Vagina (tissue), 2 donors: ENCODE results near the gene ALK. TPM values are rescaled to one million over a fixed set of nuclear protein-coding genes. Genes with fewer than 3 reads are reported as not detected.

Source experiments
- DNase-seq, 2 donors: peaks; one replicate each; pipeline ENCODE4 v3.0.0-alpha.2; 2017; ENCODE audit errors: extremely low spot score in 2 of 2
- H3K27ac ChIP-seq: fragments of 200-600 bp; sonication (generic); one replicate; pipeline ENCODE4 v1.5.1; 2019
- H3K27me3 ChIP-seq: fragments of 200-600 bp; sonication (generic); one replicate; pipeline ENCODE4 v1.5.1; 2019
- H3K36me3 ChIP-seq, 2 donors: fragments of 200-600 bp; sonication (generic); one replicate each; pipeline ENCODE4 v1.5.1; 2017 to 2019
- H3K4me1 ChIP-seq: fragments of 200-600 bp; sonication (generic); one replicate; pipeline ENCODE4 v1.5.1; 2019
- H3K4me3 ChIP-seq, 2 donors: fragments of 200-600 bp; sonication (generic); 1 replicate in 1 of 2; 2 replicates in 1 of 2; pipeline ENCODE4 v1.5.1; 2016 to 2019
- H3K9me3 ChIP-seq: fragments of 200-600 bp; sonication (generic); one replicate; pipeline ENCODE4 v1.5.1; 2019
- POLR2A ChIP-seq, 2 donors: fragments of 450-650 bp; IDR thresholded peaks; one replicate each; pipeline ENCODE4 v1.6.1; 2017; ENCODE audit warnings: antibody characterized with exemption in 2 of 2, mild to moderate bottlenecking in 2 of 2, moderate library complexity in 2 of 2
- POLR2AphosphoS5 ChIP-seq, 2 donors: sonication (generic); formaldehyde crosslinking; IDR thresholded peaks; one replicate each; pipeline ENCODE4 v1.9.0; 2017; ENCODE audit warnings: antibody characterized with exemption in 2 of 2, mild to moderate bottlenecking in 2 of 2, low read depth in 1 of 2; ENCODE audit not compliant: insufficient read depth in 1 of 2
- intact Hi-C: fragments of 100-400 bp; cut with DNase I; formaldehyde crosslinking; loops from one replicate; pipeline ENCODE4 v1.15.1; 2023
- total RNA-seq: library from RNA; depleted of rRNA; stranded (reverse); fragments of >200 nt; gene quantifications from one replicate; pipeline ENCODE4 v1.2.3, GENCODE V29; 2016
- TF ChIP-seq, protein P1 (sequence below), 3 experiments: fragments of 450-650 bp in 2 of 3; fragments of 200-600 bp in 1 of 3; sonication (generic) in 1 of 3; IDR thresholded peaks; one replicate each; pipeline ENCODE4 v1.5.1; 2017 to 2019; ENCODE audit warnings: antibody characterized with exemption in 3 of 3, mild to moderate bottlenecking in 2 of 3, moderate library complexity in 2 of 3

The ALK gene
- total RNA-seq, 1 donor from 2014 or later: 0.74 TPM

DNA sequence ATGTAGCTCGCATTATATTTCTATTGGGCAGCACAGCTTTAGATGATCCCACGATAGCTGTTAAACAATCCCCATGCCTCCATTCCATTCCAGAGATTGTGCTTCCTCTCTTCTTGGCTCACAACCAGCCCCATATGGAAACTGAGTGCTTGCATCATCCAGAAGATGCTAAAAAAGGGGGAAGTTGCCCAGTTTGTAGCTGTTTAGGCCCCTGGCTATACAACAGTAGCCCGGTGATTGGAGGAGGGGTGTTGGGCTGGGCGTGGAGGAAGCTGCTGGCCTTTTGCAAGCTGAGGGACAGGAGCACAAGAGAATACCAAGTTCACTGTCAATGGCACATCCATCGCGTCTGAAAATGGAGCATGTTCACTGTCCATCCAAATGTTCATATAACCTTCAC is 360.2 kb downstream of the ALK start:
- intact Hi-C loops: no loop called here
- TF ChIP-seq POLR2AphosphoS5 (IDR thresholded peaks at IDR 0.05; ENCODE audit: insufficient read depth in 1 of 2, low read depth in 1 of 2): no peak
- TF ChIP-seq POLR2A (IDR thresholded peaks at IDR 0.05): no peak
- TF ChIP-seq, protein P1, sequence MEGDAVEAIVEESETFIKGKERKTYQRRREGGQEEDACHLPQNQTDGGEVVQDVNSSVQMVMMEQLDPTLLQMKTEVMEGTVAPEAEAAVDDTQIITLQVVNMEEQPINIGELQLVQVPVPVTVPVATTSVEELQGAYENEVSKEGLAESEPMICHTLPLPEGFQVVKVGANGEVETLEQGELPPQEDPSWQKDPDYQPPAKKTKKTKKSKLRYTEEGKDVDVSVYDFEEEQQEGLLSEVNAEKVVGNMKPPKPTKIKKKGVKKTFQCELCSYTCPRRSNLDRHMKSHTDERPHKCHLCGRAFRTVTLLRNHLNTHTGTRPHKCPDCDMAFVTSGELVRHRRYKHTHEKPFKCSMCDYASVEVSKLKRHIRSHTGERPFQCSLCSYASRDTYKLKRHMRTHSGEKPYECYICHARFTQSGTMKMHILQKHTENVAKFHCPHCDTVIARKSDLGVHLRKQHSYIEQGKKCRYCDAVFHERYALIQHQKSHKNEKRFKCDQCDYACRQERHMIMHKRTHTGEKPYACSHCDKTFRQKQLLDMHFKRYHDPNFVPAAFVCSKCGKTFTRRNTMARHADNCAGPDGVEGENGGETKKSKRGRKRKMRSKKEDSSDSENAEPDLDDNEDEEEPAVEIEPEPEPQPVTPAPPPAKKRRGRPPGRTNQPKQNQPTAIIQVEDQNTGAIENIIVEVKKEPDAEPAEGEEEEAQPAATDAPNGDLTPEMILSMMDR (IDR thresholded peaks at IDR 0.05): no peak
- H3K9me3 ChIP-seq: no peaks in the 10 kb centered on the region
- no peak overlapping the region for H3K4me3 ChIP-seq
- no peaks in the 10 kb centered on the region for H3K36me3 ChIP-seq
- H3K27ac ChIP-seq: no peak overlapping the region
- no peaks in the 10 kb centered on the region for H3K27me3 ChIP-seq
- no peaks in the 10 kb centered on the region for H3K4me1 ChIP-seq
- peak in 1 of 2 donors; percentile 65 for DNase-seq

DNA sequence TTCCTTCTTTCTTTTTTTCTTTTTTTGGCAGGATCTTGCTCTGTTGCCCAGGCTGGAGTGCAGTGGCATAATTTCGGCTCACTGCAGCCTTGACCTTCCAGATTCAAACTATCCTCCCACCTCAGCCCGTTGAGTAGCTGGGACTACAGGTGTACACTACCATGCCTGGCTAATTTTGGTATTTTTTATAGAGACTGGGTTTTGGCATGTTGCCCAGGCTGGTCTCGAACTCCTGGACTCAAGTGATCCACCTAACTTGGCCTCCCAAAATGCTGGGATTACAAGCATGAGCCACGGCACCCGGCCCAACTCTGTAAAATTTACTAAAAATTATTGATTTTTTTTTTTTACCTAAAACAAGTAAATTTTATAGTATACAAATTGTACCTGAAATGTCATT is 360.8 kb downstream of the ALK start:
- Histone ChIP-seq H3K9me3 (no peaks in the 10 kb centered on the region), H3K27me3 (no peaks in the 10 kb centered on the region), H3K4me3 (no peak overlapping the region), H3K27ac (no peak overlapping the region), H3K36me3 (no peaks in the 10 kb centered on the region), H3K4me1 (no peaks in the 10 kb centered on the region)
- TF ChIP-seq, protein P1 (IDR thresholded peaks at IDR 0.05): no peak
- DNase-seq: peak in 1 of 2 donors; percentile 20
- intact Hi-C loops: no loop called here

DNA sequence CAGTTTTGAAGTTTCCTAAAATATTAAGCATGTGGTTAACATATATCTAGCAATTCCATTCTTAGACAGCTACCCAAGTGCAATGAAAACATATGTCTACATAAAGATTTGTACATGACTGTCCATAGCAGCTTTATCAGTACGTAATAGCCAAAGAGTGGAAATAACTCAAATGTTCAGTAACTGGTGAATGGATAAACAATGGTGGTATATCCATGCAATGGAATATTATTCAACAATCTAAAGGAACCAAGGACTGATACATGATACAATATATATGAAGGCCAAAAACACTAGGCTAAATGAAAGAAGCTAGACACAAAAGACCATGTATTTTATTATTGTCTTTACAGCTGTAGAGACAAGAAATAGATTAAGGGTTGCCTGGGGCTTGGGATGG is 361.4 kb downstream of the ALK start:
- TF ChIP-seq POLR2AphosphoS5 (IDR thresholded peaks at IDR 0.05; ENCODE audit: insufficient read depth in 1 of 2, low read depth in 1 of 2) (no peak), POLR2A (IDR thresholded peaks at IDR 0.05) (no peak)
- TF ChIP-seq, protein P1 (IDR thresholded peaks at IDR 0.05): no peak
- no peaks in the 10 kb centered on the region for H3K36me3 ChIP-seq
- no peak overlapping the region for H3K27ac ChIP-seq
- no peaks in the 10 kb centered on the region for H3K4me1 ChIP-seq
- intact Hi-C loops: no loop called here
- H3K27me3 ChIP-seq: no peaks in the 10 kb centered on the region
- no peaks in the 10 kb centered on the region for H3K9me3 ChIP-seq
- DNase-seq: no peak
- H3K4me3 ChIP-seq: no peak overlapping the region

DNA sequence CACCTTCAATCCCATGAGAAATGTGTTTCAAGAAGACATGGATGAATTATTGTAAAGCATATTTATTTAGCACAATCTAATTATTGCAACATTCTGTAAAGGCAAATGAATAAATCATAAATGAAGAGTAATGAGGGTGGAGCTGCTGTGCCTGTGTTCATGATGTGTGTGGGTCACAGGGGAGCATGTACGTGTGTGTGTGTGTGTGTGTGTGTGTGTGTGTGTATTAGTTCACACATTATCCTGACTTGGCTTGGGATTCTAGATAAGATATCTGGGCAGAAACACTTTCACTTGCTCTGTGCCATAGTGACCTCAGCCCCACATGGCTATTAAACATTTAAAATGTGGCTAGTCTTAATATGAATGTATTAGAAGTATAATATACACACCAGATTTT is 361.8 kb downstream of the ALK start:
- peak in 1 of 2 donors; percentile 10 for DNase-seq
- H3K4me1 ChIP-seq: no peaks in the 10 kb centered on the region
- H3K27me3 ChIP-seq: no peaks in the 10 kb centered on the region
- no peak overlapping the region for H3K4me3 ChIP-seq
- H3K36me3 ChIP-seq: no peaks in the 10 kb centered on the region
- TF ChIP-seq POLR2AphosphoS5 (IDR thresholded peaks at IDR 0.05; ENCODE audit: insufficient read depth in 1 of 2, low read depth in 1 of 2) (no peak), POLR2A (IDR thresholded peaks at IDR 0.05) (no peak)
- TF ChIP-seq, protein P1 (IDR thresholded peaks at IDR 0.05): no peak
- intact Hi-C loops: no loop called here
- no peaks in the 10 kb centered on the region for H3K9me3 ChIP-seq
- H3K27ac ChIP-seq: no peak overlapping the region

DNA sequence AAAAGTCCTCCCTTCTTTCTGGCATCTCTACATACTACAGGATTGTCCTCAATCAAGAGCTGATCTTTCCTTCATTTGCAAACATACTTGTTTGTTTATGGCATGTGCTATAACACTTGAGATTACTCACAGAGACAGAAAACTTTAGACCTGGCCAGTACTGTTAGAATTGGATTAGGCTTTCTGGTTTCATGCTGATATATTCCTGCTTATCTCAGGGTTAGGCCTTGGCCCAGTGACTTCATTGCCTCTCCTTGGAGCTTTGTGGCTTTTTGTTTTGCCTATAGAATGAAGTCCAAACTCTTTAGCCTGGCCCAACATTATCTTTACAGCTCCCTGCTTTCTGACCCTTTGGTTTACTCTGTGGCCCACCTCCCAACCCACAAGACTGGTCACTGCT is 363.3 kb downstream of the ALK start:
- Histone ChIP-seq H3K4me3 (no peak overlapping the region), H3K27ac (no peak overlapping the region), H3K9me3 (no peaks in the 10 kb centered on the region), H3K4me1 (no peaks in the 10 kb centered on the region), H3K27me3 (no peaks in the 10 kb centered on the region), H3K36me3 (no peaks in the 10 kb centered on the region)
- TF ChIP-seq POLR2AphosphoS5 (IDR thresholded peaks at IDR 0.05; ENCODE audit: insufficient read depth in 1 of 2, low read depth in 1 of 2) (no peak), POLR2A (IDR thresholded peaks at IDR 0.05) (no peak)
- intact Hi-C loops: no loop called here
- DNase-seq: no peak

DNA sequence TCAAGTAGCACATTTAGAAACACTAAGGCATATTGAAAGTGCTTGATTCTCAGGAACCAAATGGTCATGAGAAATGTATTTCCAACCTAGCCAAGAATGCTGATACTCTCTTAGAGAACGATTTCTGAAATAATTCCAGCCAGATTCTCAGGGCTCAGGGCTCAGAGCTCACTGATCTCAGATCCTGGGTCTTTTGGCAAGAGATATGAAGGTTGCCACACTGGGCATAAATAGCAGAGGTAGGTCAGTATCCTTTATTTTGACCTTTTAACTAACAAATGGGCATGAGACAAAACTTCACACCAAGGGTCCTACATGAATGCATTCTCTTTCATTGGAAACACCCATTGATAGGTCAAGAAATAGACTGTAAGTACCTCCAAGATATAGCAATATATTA is 364.1 kb downstream of the ALK start:
- Histone ChIP-seq H3K27ac (no peak overlapping the region), H3K4me1 (no peaks in the 10 kb centered on the region), H3K9me3 (no peaks in the 10 kb centered on the region), H3K36me3 (no peaks in the 10 kb centered on the region), H3K4me3 (no peak overlapping the region), H3K27me3 (no peaks in the 10 kb centered on the region)
- intact Hi-C loops: no loop called here
- peak in 1 of 2 donors; percentile 3 for DNase-seq
- TF ChIP-seq POLR2A (IDR thresholded peaks at IDR 0.05) (no peak), POLR2AphosphoS5 (IDR thresholded peaks at IDR 0.05; ENCODE audit: insufficient read depth in 1 of 2, low read depth in 1 of 2) (no peak)
- TF ChIP-seq, protein P1 (IDR thresholded peaks at IDR 0.05): no peak
